ENCODE data around the gene CHAT. TPM values are rescaled to one million over a fixed set of nuclear protein-coding genes. Genes with fewer than 3 reads are reported as not detected.

CHAT gene
- total RNA-seq, 4 donors from 2014 or later, result not detected

GRCh38 chr10:49621561-49621960, 7.7 kb downstream of the CHAT start:
- H3K4me3 ChIP-seq (replicated peaks in 1 of 3), result no peak overlapping the region
- H3K36me3 ChIP-seq, result no peaks in the 10 kb centered on the region
- intact Hi-C loops (cut with DNase I), result no loop called here
- no peaks in the 10 kb centered on the region for H3K27me3 ChIP-seq
- no peaks in the 10 kb centered on the region for H3K9me3 ChIP-seq
- H3K27ac ChIP-seq, result no peak overlapping the region
- DNase-seq, result no peak
- 42 to 50% methylated on average over 6 of the region's 6 CpGs for WGBS, 2 donors
- H3K4me1 ChIP-seq, result no peaks in the 10 kb centered on the region
- TF ChIP-seq POLR2A (IDR thresholded peaks at IDR 0.05), result no peak
- no peak for TF ChIP-seq CTCF (IDR thresholded peaks at IDR 0.05)

DNA sequence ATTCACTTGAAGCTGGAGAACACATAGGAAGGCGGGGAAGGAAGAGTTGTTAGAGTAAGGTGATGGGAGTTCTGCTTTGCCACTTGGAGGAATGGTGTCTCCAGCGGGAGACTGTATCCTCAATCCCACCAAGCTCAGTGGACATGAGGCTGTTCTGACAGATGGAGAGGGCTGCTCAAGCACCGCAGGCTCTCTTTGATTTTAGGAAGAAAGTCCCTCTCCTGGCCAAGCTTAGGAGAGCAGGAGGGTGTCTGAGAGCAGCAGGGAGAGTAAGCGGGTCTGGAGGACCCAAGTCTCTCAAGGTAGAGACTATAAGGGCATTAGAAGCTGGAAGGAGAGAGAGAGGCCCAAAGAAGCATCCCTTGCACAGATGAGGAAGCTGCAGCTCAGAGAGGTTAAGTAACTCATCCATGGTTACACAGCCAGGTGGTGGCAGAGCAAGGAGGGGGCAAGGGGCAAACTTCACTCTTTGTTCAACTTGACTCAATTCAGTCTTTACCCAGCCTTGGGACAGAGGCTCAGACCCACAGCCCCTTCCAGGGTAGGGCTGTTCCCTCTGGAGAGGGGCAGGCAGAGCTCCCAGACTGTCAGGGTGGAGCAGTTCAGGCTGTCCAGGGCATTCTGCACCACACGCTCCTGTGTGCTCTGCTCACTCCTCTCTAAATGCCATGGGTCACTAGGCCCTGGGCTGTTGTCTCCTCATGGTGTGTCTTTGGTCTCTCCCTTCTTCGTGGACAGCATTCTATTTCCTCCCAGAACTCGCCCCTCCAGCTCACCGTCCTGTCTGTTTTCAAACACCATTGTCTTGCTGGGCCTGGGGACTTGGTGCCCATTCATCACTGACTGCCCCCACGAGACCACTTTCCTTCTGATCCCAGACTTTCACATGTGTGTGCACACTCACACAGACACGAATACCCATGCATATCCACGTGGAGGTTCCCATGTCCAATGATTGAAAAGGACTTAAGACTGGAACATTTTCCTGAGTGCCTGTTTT, 8.9 kb downstream of the CHAT start:
- Histone ChIP-seq H3K27ac (no peak overlapping the region), H3K27me3 (no peaks in the 10 kb centered on the region), H3K36me3 (no peaks in the 10 kb centered on the region), H3K9me3 (no peaks in the 10 kb centered on the region), H3K4me3 (replicated peaks in 1 of 3) (no peak overlapping the region), H3K4me1 (no peaks in the 10 kb centered on the region)
- intact Hi-C loops (cut with DNase I), result no loop called here
- WGBS, 2 donors, result 75% methylated on average over 11 of the region's 11 CpGs
- no peak for DNase-seq
- no peak for TF ChIP-seq POLR2A (IDR thresholded peaks at IDR 0.05)

DNA sequence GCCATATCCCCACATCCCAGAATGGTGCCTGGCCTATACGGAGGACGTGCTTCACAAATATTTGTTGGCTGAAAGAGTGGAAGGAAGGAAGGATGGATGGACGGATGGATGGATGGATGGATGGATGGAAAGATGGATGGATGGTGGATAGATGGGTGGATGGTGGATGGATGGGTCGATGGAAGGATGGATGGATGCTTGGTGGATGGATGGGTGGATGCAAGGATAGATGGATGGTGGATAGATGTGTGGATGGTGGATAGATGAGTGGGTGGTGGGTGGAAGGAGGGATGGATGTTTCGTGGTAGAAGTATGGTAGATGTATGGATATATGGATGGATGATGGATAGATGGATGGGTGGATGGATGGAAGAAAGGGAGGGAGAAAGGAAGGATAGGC, 10.8 kb downstream of the CHAT start:
- intact Hi-C loops (cut with DNase I), result no loop called here
- 68 to 69% methylated on average over 5 of the region's 5 CpGs for WGBS, 2 donors

DNA sequence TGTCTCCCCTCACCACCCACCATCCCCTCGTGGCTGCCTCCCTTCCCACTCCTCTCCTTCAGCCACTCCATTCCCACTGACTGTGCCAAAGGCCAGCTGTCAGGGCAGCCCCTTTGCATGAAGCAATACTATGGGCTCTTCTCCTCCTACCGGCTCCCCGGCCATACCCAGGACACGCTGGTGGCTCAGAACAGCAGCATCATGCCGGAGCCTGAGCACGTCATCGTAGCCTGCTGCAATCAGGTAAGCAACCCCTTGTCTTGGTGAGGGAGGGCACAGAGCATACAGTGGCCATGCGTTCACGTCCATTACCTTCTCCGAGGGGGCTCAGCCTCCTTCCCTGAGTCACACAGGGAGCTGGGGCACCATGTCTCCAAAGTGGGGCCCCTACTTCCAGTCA, 11.6 kb downstream of the CHAT start:
- Histone ChIP-seq H3K9me3 (no peaks in the 10 kb centered on the region), H3K27ac (no peak overlapping the region), H3K27me3 (no peaks in the 10 kb centered on the region), H3K36me3 (no peaks in the 10 kb centered on the region), H3K4me3 (replicated peaks in 1 of 3) (no peak overlapping the region), H3K4me1 (no peaks in the 10 kb centered on the region)
- TF ChIP-seq CTCF (IDR thresholded peaks at IDR 0.05) (no peak), POLR2A (IDR thresholded peaks at IDR 0.05) (no peak)
- 85 to 89% methylated on average over 10 of the region's 10 CpGs for WGBS, 2 donors
- no peak for DNase-seq
- intact Hi-C loops (cut with DNase I), result no loop called here

More for the DNA sequence above, 10.8 kb downstream of the CHAT start:
- no peak for TF ChIP-seq POLR2A (IDR thresholded peaks at IDR 0.05)
- TF ChIP-seq CTCF (IDR thresholded peaks at IDR 0.05), result no peak
- no peak overlapping the region for H3K27ac ChIP-seq
- H3K4me3 ChIP-seq (replicated peaks in 1 of 3), result no peak overlapping the region
- H3K27me3 ChIP-seq, result no peaks in the 10 kb centered on the region
- H3K4me1 ChIP-seq, result no peaks in the 10 kb centered on the region
- no peak for DNase-seq
- no peaks in the 10 kb centered on the region for H3K36me3 ChIP-seq
- no peaks in the 10 kb centered on the region for H3K9me3 ChIP-seq

GRCh38 chr10:49627038-49627437, 13.2 kb downstream of the CHAT start:
- TF ChIP-seq POLR2A (IDR thresholded peaks at IDR 0.05), result no peak
- TF ChIP-seq CTCF (IDR thresholded peaks at IDR 0.05), result no peak
- no peak overlapping the region for H3K4me3 ChIP-seq (replicated peaks in 1 of 3)
- H3K27ac ChIP-seq, result no peak overlapping the region
- no peaks in the 10 kb centered on the region for H3K27me3 ChIP-seq
- no peaks in the 10 kb centered on the region for H3K4me1 ChIP-seq
- intact Hi-C loops (cut with DNase I), result no loop called here
- H3K9me3 ChIP-seq, result no peaks in the 10 kb centered on the region
- WGBS, 2 donors, result 94 to 96% methylated on average over 7 of the region's 7 CpGs
- DNase-seq, result no peak
- H3K36me3 ChIP-seq, result no peaks in the 10 kb centered on the region
